ENCODE results near the gene OR2AT4. TPM values are rescaled to one million over a fixed set of nuclear protein-coding genes. Genes with fewer than 3 reads are reported as not detected.
"Not testable (repeated sequence)": the region's sequence is repeated elsewhere in the genome, so short reads cannot be mapped to it uniquely, and the experiment has no call there.

OR2AT4 gene
- total RNA-seq, 1 donor from 2014 or later = not detected

GRCh38 chr11:75051043-75051442 lies 45.6 kb downstream of the OR2AT4 start:
- H3K4me1 ChIP-seq = no peaks in the 10 kb centered on the region
- no peaks in the 10 kb centered on the region for H3K27me3 ChIP-seq (ENCODE audit: low read depth)
- no peak for DNase-seq
- no peak overlapping the region for H3K27ac ChIP-seq (replicated peaks)
- peaks cover 31% of the 10 kb centered on the region for H3K9me3 ChIP-seq (replicated peaks)
- TF ChIP-seq CTCF (IDR thresholded peaks at IDR 0.05; ENCODE audit: borderline replicate concordance) = no peak
- no peak overlapping the region for H3K4me3 ChIP-seq
- intact Hi-C loops (cut with micrococcal nuclease) = no loop called here
- H3K36me3 ChIP-seq = no peaks in the 10 kb centered on the region

GRCh38 chr11:75050516-75050915 lies 46.2 kb downstream of the OR2AT4 start:
- H3K9me3 ChIP-seq (replicated peaks) = peaks cover 31% of the 10 kb centered on the region
- H3K36me3 ChIP-seq = no peaks in the 10 kb centered on the region
- no peak overlapping the region for H3K4me3 ChIP-seq
- no peaks in the 10 kb centered on the region for H3K27me3 ChIP-seq (ENCODE audit: low read depth)
- no peaks in the 10 kb centered on the region for H3K4me1 ChIP-seq
- no peak for TF ChIP-seq CTCF (IDR thresholded peaks at IDR 0.05; ENCODE audit: borderline replicate concordance)
- intact Hi-C loops (cut with micrococcal nuclease) = no loop called here
- no peak for DNase-seq
- H3K27ac ChIP-seq (replicated peaks) = no peak overlapping the region

GRCh38 chr11:75049501-75050266 lies 47.0 kb downstream of the OR2AT4 start:
- DNase-seq; H3K4me3 ChIP-seq; H3K4me1 ChIP-seq; H3K27me3 ChIP-seq (ENCODE audit: low read depth); H3K27ac ChIP-seq (replicated peaks); H3K36me3 ChIP-seq; intact Hi-C loops (cut with micrococcal nuclease): not testable (repeated sequence)
- peaks cover 31% of the 10 kb centered on the region for H3K9me3 ChIP-seq (replicated peaks)

GRCh38 chr11:75047191-75047590 lies 49.5 kb downstream of the OR2AT4 start:
- Histone ChIP-seq H3K9me3 (replicated peaks) (peaks cover 14% of the 10 kb centered on the region), H3K27ac (replicated peaks) (no peak overlapping the region), H3K4me1 (no peaks in the 10 kb centered on the region), H3K27me3 (ENCODE audit: low read depth) (no peaks in the 10 kb centered on the region), H3K4me3 (no peak overlapping the region), H3K36me3 (no peaks in the 10 kb centered on the region)
- no peak for DNase-seq
- TF ChIP-seq CTCF (IDR thresholded peaks at IDR 0.05; ENCODE audit: borderline replicate concordance) = no peak
- intact Hi-C loops (cut with micrococcal nuclease) = no loop called here

GRCh38 chr11:75046668-75047067 lies 50.0 kb downstream of the OR2AT4 start:
- intact Hi-C loops (cut with micrococcal nuclease); DNase-seq; H3K27ac ChIP-seq (replicated peaks); H3K4me3 ChIP-seq; H3K27me3 ChIP-seq (ENCODE audit: low read depth); H3K9me3 ChIP-seq (replicated peaks); H3K4me1 ChIP-seq; H3K36me3 ChIP-seq: not testable (repeated sequence)

GRCh38 chr11:75044381-75045170 lies 52.1 kb downstream of the OR2AT4 start:
- intact Hi-C loops (cut with micrococcal nuclease); H3K9me3 ChIP-seq (replicated peaks); H3K4me3 ChIP-seq; H3K4me1 ChIP-seq; DNase-seq; H3K36me3 ChIP-seq; H3K27me3 ChIP-seq (ENCODE audit: low read depth); H3K27ac ChIP-seq (replicated peaks): not testable (repeated sequence)

GRCh38 chr11:75041821-75042220 lies 54.9 kb downstream of the OR2AT4 start:
- DNase-seq; H3K9me3 ChIP-seq (replicated peaks); H3K27me3 ChIP-seq (ENCODE audit: low read depth); H3K36me3 ChIP-seq; intact Hi-C loops (cut with micrococcal nuclease); H3K4me3 ChIP-seq; H3K27ac ChIP-seq (replicated peaks); H3K4me1 ChIP-seq: not testable (repeated sequence)
